ENCODE results near the gene MLLT10. TPM values are rescaled to one million over a fixed set of nuclear protein-coding genes. Genes with fewer than 3 reads are reported as not detected.
A peak's percentile ranks its signal among the peaks of the same experiment; 100 is the strongest.
"Not testable (repeated sequence)": the region's sequence is repeated elsewhere in the genome, so short reads cannot be mapped to it uniquely, and the experiment has no call there.

The MLLT10 gene
- total RNA-seq, 2 donors from 2014 or later, result 55.8 to 62.9 TPM

- Mint-ChIP-seq H3K27me3 (ENCODE audit: insufficient read depth) (no peaks in the 10 kb centered on the region), H3K4me3 (no peak overlapping the region), H3K36me3 (ENCODE audit: low read depth) (peaks cover 78% of the 10 kb centered on the region), H3K9me3 (no peaks in the 10 kb centered on the region), H3K4me1 (no peaks in the 10 kb centered on the region), H3K27ac (peak overlapping the region; percentile 55)
- Histone ChIP-seq H3K27ac (ENCODE audit: low read depth, low read length) (no peak overlapping the region), H3K9me3 (ENCODE audit: control insufficient read depth, low read length) (no peaks in the 10 kb centered on the region), H3K4me3 (ENCODE audit: low read length) (no peak overlapping the region), H3K36me3 (ENCODE audit: control insufficient read depth, insufficient read depth, low read length) (peaks cover 79% of the 10 kb centered on the region), H3K4me1 (ENCODE audit: control insufficient read depth, insufficient read depth, low read length) (no peaks in the 10 kb centered on the region), H3K27me3 (ENCODE audit: control insufficient read depth, insufficient read depth, low read length, poor library complexity, severe bottlenecking) (no peaks in the 10 kb centered on the region), H3K9ac (ENCODE audit: extremely low read depth, low read length, poor library complexity, severe bottlenecking) (no peak overlapping the region)
- no peak for DNase-seq
- no peak for TF ChIP-seq CTCF (conservative IDR thresholded peaks at IDR 0.05)
- 91 to 98% methylated on average over 3 to 6 of the region's 6 CpGs for WGBS, 2 experiments (ENCODE audit: insufficient coverage in 1 of 2, insufficient read length in 1 of 2)
These were observed 13.2 kb downstream of the MLLT10 start for GRCh38 chr10:21547246-21547645.

GRCh38 chr10:21552638-21553037 lies 18.6 kb downstream of the MLLT10 start:
- WGBS, 2 experiments (ENCODE audit: insufficient coverage in 1 of 2, insufficient read length in 1 of 2), result 94 to 97% methylated on average over 8 of the region's 8 CpGs
- Mint-ChIP-seq H3K4me1 (no peaks in the 10 kb centered on the region), H3K27ac (peak overlapping the region; percentile 61), H3K36me3 (ENCODE audit: low read depth) (peaks cover 75% of the 10 kb centered on the region), H3K4me3 (no peak overlapping the region), H3K9me3 (no peaks in the 10 kb centered on the region), H3K27me3 (ENCODE audit: insufficient read depth) (no peaks in the 10 kb centered on the region)
- no peak for DNase-seq
- Histone ChIP-seq H3K36me3 (ENCODE audit: control insufficient read depth, insufficient read depth, low read length) (peaks cover 90% of the 10 kb centered on the region), H3K9me3 (ENCODE audit: control insufficient read depth, low read length) (no peaks in the 10 kb centered on the region), H3K27ac (ENCODE audit: low read depth, low read length) (no peak overlapping the region), H3K27me3 (ENCODE audit: control insufficient read depth, insufficient read depth, low read length, poor library complexity, severe bottlenecking) (no peaks in the 10 kb centered on the region), H3K4me3 (ENCODE audit: low read length) (no peak overlapping the region), H3K9ac (ENCODE audit: extremely low read depth, low read length, poor library complexity, severe bottlenecking) (no peak overlapping the region), H3K4me1 (ENCODE audit: control insufficient read depth, insufficient read depth, low read length) (no peaks in the 10 kb centered on the region)
- TF ChIP-seq CTCF (conservative IDR thresholded peaks at IDR 0.05), result no peak

GRCh38 chr10:21556527-21556926 lies 22.5 kb downstream of the MLLT10 start:
- Histone ChIP-seq H3K9ac (ENCODE audit: extremely low read depth, low read length, poor library complexity, severe bottlenecking) (no peak overlapping the region), H3K9me3 (ENCODE audit: control insufficient read depth, low read length) (no peaks in the 10 kb centered on the region), H3K27me3 (ENCODE audit: control insufficient read depth, insufficient read depth, low read length, poor library complexity, severe bottlenecking) (no peaks in the 10 kb centered on the region), H3K4me3 (ENCODE audit: low read length) (no peak overlapping the region), H3K27ac (ENCODE audit: low read depth, low read length) (no peak overlapping the region), H3K4me1 (ENCODE audit: control insufficient read depth, insufficient read depth, low read length) (no peaks in the 10 kb centered on the region), H3K36me3 (ENCODE audit: control insufficient read depth, insufficient read depth, low read length) (peaks cover 91% of the 10 kb centered on the region)
- Mint-ChIP-seq H3K4me1 (no peaks in the 10 kb centered on the region), H3K9me3 (no peaks in the 10 kb centered on the region), H3K4me3 (no peak overlapping the region), H3K27me3 (ENCODE audit: insufficient read depth) (no peaks in the 10 kb centered on the region), H3K36me3 (ENCODE audit: low read depth) (peaks cover 79% of the 10 kb centered on the region), H3K27ac (peak overlapping the region; percentile 30)
- no peak for DNase-seq
- WGBS, 2 experiments (ENCODE audit: insufficient coverage in 1 of 2, insufficient read length in 1 of 2), result 96 to 98% methylated on average over 6 to 8 of the region's 8 CpGs
- no peak for TF ChIP-seq CTCF (conservative IDR thresholded peaks at IDR 0.05)

GRCh38 chr10:21558984-21559383 lies 25.0 kb downstream of the MLLT10 start:
- not testable (repeated sequence) for H3K4me1 ChIP-seq (ENCODE audit: control insufficient read depth, insufficient read depth, low read length); H3K27ac Mint-ChIP-seq; DNase-seq; H3K27me3 ChIP-seq (ENCODE audit: control insufficient read depth, insufficient read depth, low read length, poor library complexity, severe bottlenecking); H3K9ac ChIP-seq (ENCODE audit: extremely low read depth, low read length, poor library complexity, severe bottlenecking); H3K9me3 Mint-ChIP-seq; H3K27me3 Mint-ChIP-seq (ENCODE audit: insufficient read depth); H3K27ac ChIP-seq (ENCODE audit: low read depth, low read length); H3K4me3 ChIP-seq (ENCODE audit: low read length); H3K9me3 ChIP-seq (ENCODE audit: control insufficient read depth, low read length); H3K4me1 Mint-ChIP-seq; H3K4me3 Mint-ChIP-seq
- WGBS, 2 experiments (ENCODE audit: insufficient coverage in 1 of 2, insufficient read length in 1 of 2), result 97 to 100% methylated on average over 5 to 7 of the region's 7 CpGs
- peaks cover 78% of the 10 kb centered on the region for H3K36me3 ChIP-seq (ENCODE audit: control insufficient read depth, insufficient read depth, low read length)
- H3K36me3 Mint-ChIP-seq (ENCODE audit: low read depth), result peaks cover 73% of the 10 kb centered on the region
